GM11168 (cell line): ENCODE results near the gene TSPAN14.
"Not testable (repeated sequence)": the region's sequence is repeated elsewhere in the genome, so short reads cannot be mapped to it uniquely, and the experiment has no call there.

Experiments used
- in situ Hi-C: fragments of 300-500 bp; cut with MboI; formaldehyde crosslinking; loops from one replicate; pipeline ENCODE4 v1.12.0; 2022; ENCODE audit warnings: low sequenced_read_pairs; ENCODE audit not compliant: unreplicated experiment

Gene TSPAN14

GRCh38 chr10:80453842-80454512, at the start of gene TSPAN14:
TSPAN14 (plus strand) TSS chr10:80454310; CDS start chr10:80489234, 34,924 bp downstream.
- in situ Hi-C loops: loop anchor here (5.0 kb wide), 1 partner anchor 48 kb away; no protein-coding TSS in a partner anchor

- in situ Hi-C loops: no loop called here
Measured at GRCh38 chr10:80405035-80405434, 49.1 kb upstream of the TSPAN14 start.

GRCh38 chr10:80405626-80406025, 48.5 kb upstream of the TSPAN14 start:
- in situ Hi-C loops: no loop called here

GRCh38 chr10:80406204-80406603, 47.9 kb upstream of the TSPAN14 start:
- in situ Hi-C loops: no loop called here

- in situ Hi-C loops: no loop called here
Measured at GRCh38 chr10:80407812-80408241, 46.3 kb upstream of the TSPAN14 start.

GRCh38 chr10:80408242-80409101, 45.6 kb upstream of the TSPAN14 start, which contains the start of gene PRXL2A:
PRXL2A (plus strand) TSS chr10:80408551; CDS start chr10:80420468, 11,917 bp downstream.
- in situ Hi-C loops: no loop called here

- in situ Hi-C loops: no loop called here
Measured at GRCh38 chr10:80409121-80409520, 45.0 kb upstream of the TSPAN14 start.

- in situ Hi-C loops: no loop called here
Measured at GRCh38 chr10:80410122-80410521, 44.0 kb upstream of the TSPAN14 start.

GRCh38 chr10:80410578-80411145, 43.4 kb upstream of the TSPAN14 start:
- in situ Hi-C loops: no loop called here

GRCh38 chr10:80411267-80411668, 42.8 kb upstream of the TSPAN14 start:
- in situ Hi-C loops: no loop called here

- in situ Hi-C loops: no loop called here
Measured at GRCh38 chr10:80411681-80412220, 42.4 kb upstream of the TSPAN14 start.

- in situ Hi-C loops: no loop called here
Measured at GRCh38 chr10:80412486-80412885, 41.6 kb upstream of the TSPAN14 start.

GRCh38 chr10:80413271-80413996, 40.7 kb upstream of the TSPAN14 start:
- in situ Hi-C loops: no loop called here

- in situ Hi-C loops: no loop called here
Measured at GRCh38 chr10:80414142-80414895, 39.8 kb upstream of the TSPAN14 start.

GRCh38 chr10:80415734-80416478, 38.2 kb upstream of the TSPAN14 start:
- in situ Hi-C loops: no loop called here

GRCh38 chr10:80416479-80417098, 37.5 kb upstream of the TSPAN14 start:
- in situ Hi-C loops: no loop called here

- in situ Hi-C loops: not testable (repeated sequence)
Measured at GRCh38 chr10:80417256-80417655, 36.9 kb upstream of the TSPAN14 start.

- in situ Hi-C loops: no loop called here
Measured at GRCh38 chr10:80421050-80421706, 32.9 kb upstream of the TSPAN14 start.
